GM12892 (cell line): ENCODE data around the gene VAV2.

Experiments
- POLR2A ChIP-seq: IDR thresholded peaks from 2 replicates; pipeline ENCODE4 v1.6.1; 2011; ENCODE audit warnings: low read depth, low read length, control low read depth
- POLR2AphosphoS5 ChIP-seq: IDR thresholded peaks from 2 replicates; pipeline ENCODE4 v1.6.1; 2011; ENCODE audit warnings: low read depth, low read length, control low read depth

GRCh38 chr9:134028575-134029247 lies 36.6 kb upstream of the VAV2 start:
- TF ChIP-seq POLR2AphosphoS5, result no peak
- TF ChIP-seq POLR2A, result no peak
